Neural crest cell (in vitro differentiated cells): ENCODE results near the gene GPATCH2L. TPM values are rescaled to one million over a fixed set of nuclear protein-coding genes. Genes with fewer than 3 reads are reported as not detected.

Experiments used
- DNase-seq: peaks from one replicate; pipeline ENCODE4 v3.0.0; 2021; ENCODE audit warnings: low read depth, mixed read lengths, low spot score
- H3K27ac Mint-ChIP-seq: one replicate; pipeline ENCODE4 v1.8.0; 2021; ENCODE audit warnings: mild to moderate bottlenecking, mixed read lengths; ENCODE audit not compliant: unreplicated experiment
- H3K27me3 Mint-ChIP-seq: 2 replicates; pipeline ENCODE4 v1.8.0; 2021; ENCODE audit warnings: low read depth, mild to moderate bottlenecking, mixed read lengths
- H3K36me3 Mint-ChIP-seq: 2 replicates; pipeline ENCODE4 v1.8.0; 2021; ENCODE audit warnings: low read depth, mild to moderate bottlenecking, mixed read lengths
- H3K4me1 Mint-ChIP-seq: 2 replicates; pipeline ENCODE4 v1.8.0; 2021; ENCODE audit warnings: mixed read lengths
- H3K4me3 Mint-ChIP-seq: one replicate; pipeline ENCODE4 v1.8.0; 2021; ENCODE audit warnings: mild to moderate bottlenecking, mixed read lengths
- H3K9me3 Mint-ChIP-seq: 2 replicates; pipeline ENCODE4 v1.8.0; 2021; ENCODE audit warnings: mixed read lengths
- CTCF ChIP-seq: fragments of 200-600 bp; sonication (generic); conservative IDR thresholded peaks from 2 replicates; pipeline ENCODE4 v1.5.0; 2021; ENCODE audit warnings: antibody characterized with exemption, mild to moderate bottlenecking
- total RNA-seq: library from RNA; stranded (reverse); gene quantifications from 2 replicates; pipeline ENCODE4 v1.2.1, GENCODE V29; 2021

The GPATCH2L gene
- total RNA-seq, 1 donor from 2014 or later, result 73.1 TPM

- no peak for TF ChIP-seq CTCF
- H3K36me3 Mint-ChIP-seq, result no peaks in the 10 kb centered on the region
- no peak for DNase-seq
- H3K4me1 Mint-ChIP-seq, result no peaks in the 10 kb centered on the region
- no peak overlapping the region for H3K27ac Mint-ChIP-seq
- no peak overlapping the region for H3K4me3 Mint-ChIP-seq
- no peaks in the 10 kb centered on the region for H3K9me3 Mint-ChIP-seq
- H3K27me3 Mint-ChIP-seq, result peaks cover 3% of the 10 kb centered on the region
Observed at GRCh38 chr14:76112889-76113624, 38.7 kb upstream of the GPATCH2L start.

- no peak for TF ChIP-seq CTCF
- Mint-ChIP-seq H3K36me3 (no peaks in the 10 kb centered on the region), H3K27ac (no peak overlapping the region), H3K4me3 (no peak overlapping the region), H3K27me3 (peaks cover 3% of the 10 kb centered on the region), H3K4me1 (no peaks in the 10 kb centered on the region), H3K9me3 (no peaks in the 10 kb centered on the region)
- DNase-seq, result no peak
Observed at GRCh38 chr14:76113691-76114090, 38.0 kb upstream of the GPATCH2L start.

GRCh38 chr14:76115010-76115422 is 36.7 kb upstream of the GPATCH2L start:
- Mint-ChIP-seq H3K9me3 (no peaks in the 10 kb centered on the region), H3K36me3 (no peaks in the 10 kb centered on the region), H3K4me1 (no peaks in the 10 kb centered on the region), H3K27ac (no peak overlapping the region), H3K4me3 (no peak overlapping the region), H3K27me3 (peaks cover 3% of the 10 kb centered on the region)
- DNase-seq, result no peak
- TF ChIP-seq CTCF, result no peak

GRCh38 chr14:76117789-76118484 is 33.8 kb upstream of the GPATCH2L start:
- TF ChIP-seq CTCF, result no peak
- no peaks in the 10 kb centered on the region for H3K9me3 Mint-ChIP-seq

GRCh38 chr14:76118594-76118993 is 33.1 kb upstream of the GPATCH2L start:
- Mint-ChIP-seq H3K4me3 (no peak overlapping the region), H3K9me3 (no peaks in the 10 kb centered on the region), H3K27ac (no peak overlapping the region), H3K4me1 (no peaks in the 10 kb centered on the region), H3K36me3 (no peaks in the 10 kb centered on the region), H3K27me3 (peaks cover 3% of the 10 kb centered on the region)
- TF ChIP-seq CTCF, result no peak
- DNase-seq, result no peak

More at GRCh38 chr14:76117789-76118484, 33.8 kb upstream of the GPATCH2L start:
- no peak for DNase-seq
- Mint-ChIP-seq H3K27ac (no peak overlapping the region), H3K36me3 (no peaks in the 10 kb centered on the region), H3K27me3 (peaks cover 3% of the 10 kb centered on the region), H3K4me1 (no peaks in the 10 kb centered on the region), H3K4me3 (no peak overlapping the region)
